WTC11 (cell line): ENCODE measurements around the gene HOXC5.

ENCODE experiments used
- CREM ChIP-seq: sonication (generic); formaldehyde crosslinking; IDR thresholded peaks from 2 replicates; pipeline ENCODE4 v1.8.1; 2022; ENCODE audit warnings: mild to moderate bottlenecking, missing genetic modification reagents, moderate library complexity
- ELF4 ChIP-seq: sonication (generic); formaldehyde crosslinking; IDR thresholded peaks from 2 replicates; pipeline ENCODE4 v1.8.1; 2022; ENCODE audit warnings: low read depth, mild to moderate bottlenecking, moderate library complexity, missing genetic modification reagents
- FOXJ3 ChIP-seq: sonication (generic); formaldehyde crosslinking; IDR thresholded peaks from 2 replicates; pipeline ENCODE4 v1.9.0; 2021; ENCODE audit warnings: missing genetic modification reagents, mild to moderate bottlenecking, borderline replicate concordance
- NFYB ChIP-seq: sonication (generic); formaldehyde crosslinking; conservative IDR thresholded peaks from 2 replicates; pipeline ENCODE4 v1.8.0; 2022; ENCODE audit warnings: low read depth, missing genetic modification reagents
- NR1H2 ChIP-seq: sonication (generic); formaldehyde crosslinking; IDR thresholded peaks from 2 replicates; pipeline ENCODE4 v1.9.0; 2021; ENCODE audit warnings: mild to moderate bottlenecking, moderate library complexity, missing genetic modification reagents
- NR3C1 ChIP-seq: sonication (generic); formaldehyde crosslinking; conservative IDR thresholded peaks from 2 replicates; pipeline ENCODE4 v1.8.1; 2023; ENCODE audit warnings: low read depth, mild to moderate bottlenecking, missing genetic modification reagents
- TF ChIP-seq, protein P1 (sequence below): fragments of 250-450 bp; sonication (Bioruptor Pico); IDR thresholded peaks from 2 replicates; pipeline ENCODE4 v1.8.0; 2021; ENCODE audit warnings: mild to moderate bottlenecking
- TF ChIP-seq, protein P2 (sequence below): fragments of 200-600 bp; IDR thresholded peaks from 2 replicates; pipeline ENCODE4 v1.8.0; 2022; ENCODE audit warnings: antibody characterized with exemption
- TF ChIP-seq, protein P3 (sequence below): sonication (generic); formaldehyde crosslinking; IDR thresholded peaks from 2 replicates; pipeline ENCODE4 v1.8.1; 2022; ENCODE audit warnings: low read depth, missing genetic modification reagents, borderline replicate concordance
- TF ChIP-seq, protein P4 (sequence below): sonication (generic); formaldehyde crosslinking; IDR thresholded peaks from 2 replicates; pipeline ENCODE4 v1.8.0; 2022; ENCODE audit warnings: mild to moderate bottlenecking, missing genetic modification reagents
- TF ChIP-seq, protein P5 (sequence below): sonication (generic); formaldehyde crosslinking; IDR thresholded peaks from 2 replicates; pipeline ENCODE4 v1.8.0; 2022; ENCODE audit warnings: mild to moderate bottlenecking, missing genetic modification reagents
- TF ChIP-seq, protein P6 (sequence below): sonication (generic); formaldehyde crosslinking; IDR thresholded peaks from 2 replicates; pipeline ENCODE4 v1.8.0; 2022; ENCODE audit warnings: mild to moderate bottlenecking, missing genetic modification reagents
- TF ChIP-seq, protein P7 (sequence below): sonication (generic); formaldehyde crosslinking; conservative IDR thresholded peaks from 2 replicates; pipeline ENCODE4 v1.8.1; 2022; ENCODE audit warnings: mild to moderate bottlenecking, missing genetic modification reagents

DNA sequence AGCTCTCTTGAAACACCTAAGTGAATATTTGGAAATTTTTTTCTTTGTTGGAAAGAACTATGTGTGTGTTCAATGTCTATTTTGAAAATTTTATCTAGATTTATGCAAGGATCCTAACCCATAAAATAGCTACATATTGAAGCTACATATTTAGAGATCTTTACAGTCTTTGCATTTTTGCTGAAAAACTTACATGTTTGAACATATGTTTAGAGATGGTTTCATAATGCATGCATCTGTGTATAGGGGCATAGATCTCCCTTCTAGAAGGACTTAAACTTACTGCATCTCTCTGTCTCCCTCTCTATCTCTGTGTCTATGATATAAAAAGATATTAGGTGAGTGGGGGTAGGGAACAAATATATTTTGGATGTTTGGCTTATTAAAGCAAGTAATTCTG lies 12.6 kb downstream of the HOXC5 start:
- no peak for TF ChIP-seq CREM (CRISPR knock-in tag)
- TF ChIP-seq FOXJ3, result no peak
- TF ChIP-seq, protein P1, sequence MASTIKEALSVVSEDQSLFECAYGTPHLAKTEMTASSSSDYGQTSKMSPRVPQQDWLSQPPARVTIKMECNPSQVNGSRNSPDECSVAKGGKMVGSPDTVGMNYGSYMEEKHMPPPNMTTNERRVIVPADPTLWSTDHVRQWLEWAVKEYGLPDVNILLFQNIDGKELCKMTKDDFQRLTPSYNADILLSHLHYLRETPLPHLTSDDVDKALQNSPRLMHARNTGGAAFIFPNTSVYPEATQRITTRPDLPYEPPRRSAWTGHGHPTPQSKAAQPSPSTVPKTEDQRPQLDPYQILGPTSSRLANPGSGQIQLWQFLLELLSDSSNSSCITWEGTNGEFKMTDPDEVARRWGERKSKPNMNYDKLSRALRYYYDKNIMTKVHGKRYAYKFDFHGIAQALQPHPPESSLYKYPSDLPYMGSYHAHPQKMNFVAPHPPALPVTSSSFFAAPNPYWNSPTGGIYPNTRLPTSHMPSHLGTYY (CRISPR knock-in tag), result no peak
- TF ChIP-seq, protein P2, sequence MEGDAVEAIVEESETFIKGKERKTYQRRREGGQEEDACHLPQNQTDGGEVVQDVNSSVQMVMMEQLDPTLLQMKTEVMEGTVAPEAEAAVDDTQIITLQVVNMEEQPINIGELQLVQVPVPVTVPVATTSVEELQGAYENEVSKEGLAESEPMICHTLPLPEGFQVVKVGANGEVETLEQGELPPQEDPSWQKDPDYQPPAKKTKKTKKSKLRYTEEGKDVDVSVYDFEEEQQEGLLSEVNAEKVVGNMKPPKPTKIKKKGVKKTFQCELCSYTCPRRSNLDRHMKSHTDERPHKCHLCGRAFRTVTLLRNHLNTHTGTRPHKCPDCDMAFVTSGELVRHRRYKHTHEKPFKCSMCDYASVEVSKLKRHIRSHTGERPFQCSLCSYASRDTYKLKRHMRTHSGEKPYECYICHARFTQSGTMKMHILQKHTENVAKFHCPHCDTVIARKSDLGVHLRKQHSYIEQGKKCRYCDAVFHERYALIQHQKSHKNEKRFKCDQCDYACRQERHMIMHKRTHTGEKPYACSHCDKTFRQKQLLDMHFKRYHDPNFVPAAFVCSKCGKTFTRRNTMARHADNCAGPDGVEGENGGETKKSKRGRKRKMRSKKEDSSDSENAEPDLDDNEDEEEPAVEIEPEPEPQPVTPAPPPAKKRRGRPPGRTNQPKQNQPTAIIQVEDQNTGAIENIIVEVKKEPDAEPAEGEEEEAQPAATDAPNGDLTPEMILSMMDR, result no peak
- TF ChIP-seq, protein P3, sequence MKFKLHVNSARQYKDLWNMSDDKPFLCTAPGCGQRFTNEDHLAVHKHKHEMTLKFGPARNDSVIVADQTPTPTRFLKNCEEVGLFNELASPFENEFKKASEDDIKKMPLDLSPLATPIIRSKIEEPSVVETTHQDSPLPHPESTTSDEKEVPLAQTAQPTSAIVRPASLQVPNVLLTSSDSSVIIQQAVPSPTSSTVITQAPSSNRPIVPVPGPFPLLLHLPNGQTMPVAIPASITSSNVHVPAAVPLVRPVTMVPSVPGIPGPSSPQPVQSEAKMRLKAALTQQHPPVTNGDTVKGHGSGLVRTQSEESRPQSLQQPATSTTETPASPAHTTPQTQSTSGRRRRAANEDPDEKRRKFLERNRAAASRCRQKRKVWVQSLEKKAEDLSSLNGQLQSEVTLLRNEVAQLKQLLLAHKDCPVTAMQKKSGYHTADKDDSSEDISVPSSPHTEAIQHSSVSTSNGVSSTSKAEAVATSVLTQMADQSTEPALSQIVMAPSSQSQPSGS (CRISPR knock-in tag), result no peak
- TF ChIP-seq, protein P4, sequence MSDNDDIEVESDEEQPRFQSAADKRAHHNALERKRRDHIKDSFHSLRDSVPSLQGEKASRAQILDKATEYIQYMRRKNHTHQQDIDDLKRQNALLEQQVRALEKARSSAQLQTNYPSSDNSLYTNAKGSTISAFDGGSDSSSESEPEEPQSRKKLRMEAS (CRISPR knock-in tag), result no peak
- TF ChIP-seq NFYB (CRISPR knock-in tag), result no peak
- TF ChIP-seq, protein P5, sequence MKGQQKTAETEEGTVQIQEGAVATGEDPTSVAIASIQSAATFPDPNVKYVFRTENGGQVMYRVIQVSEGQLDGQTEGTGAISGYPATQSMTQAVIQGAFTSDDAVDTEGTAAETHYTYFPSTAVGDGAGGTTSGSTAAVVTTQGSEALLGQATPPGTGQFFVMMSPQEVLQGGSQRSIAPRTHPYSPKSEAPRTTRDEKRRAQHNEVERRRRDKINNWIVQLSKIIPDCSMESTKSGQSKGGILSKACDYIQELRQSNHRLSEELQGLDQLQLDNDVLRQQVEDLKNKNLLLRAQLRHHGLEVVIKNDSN (CRISPR knock-in tag), result no peak
- TF ChIP-seq, protein P6, sequence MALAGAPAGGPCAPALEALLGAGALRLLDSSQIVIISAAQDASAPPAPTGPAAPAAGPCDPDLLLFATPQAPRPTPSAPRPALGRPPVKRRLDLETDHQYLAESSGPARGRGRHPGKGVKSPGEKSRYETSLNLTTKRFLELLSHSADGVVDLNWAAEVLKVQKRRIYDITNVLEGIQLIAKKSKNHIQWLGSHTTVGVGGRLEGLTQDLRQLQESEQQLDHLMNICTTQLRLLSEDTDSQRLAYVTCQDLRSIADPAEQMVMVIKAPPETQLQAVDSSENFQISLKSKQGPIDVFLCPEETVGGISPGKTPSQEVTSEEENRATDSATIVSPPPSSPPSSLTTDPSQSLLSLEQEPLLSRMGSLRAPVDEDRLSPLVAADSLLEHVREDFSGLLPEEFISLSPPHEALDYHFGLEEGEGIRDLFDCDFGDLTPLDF (CRISPR knock-in tag), result no peak
- TF ChIP-seq NR3C1 (CRISPR knock-in tag), result no peak
- TF ChIP-seq, protein P7, sequence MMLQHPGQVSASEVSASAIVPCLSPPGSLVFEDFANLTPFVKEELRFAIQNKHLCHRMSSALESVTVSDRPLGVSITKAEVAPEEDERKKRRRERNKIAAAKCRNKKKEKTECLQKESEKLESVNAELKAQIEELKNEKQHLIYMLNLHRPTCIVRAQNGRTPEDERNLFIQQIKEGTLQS (CRISPR knock-in tag), result no peak
- TF ChIP-seq NR1H2 (CRISPR knock-in tag), result no peak
- TF ChIP-seq ELF4 (CRISPR knock-in tag), result no peak
